MM.1S (cell line): ENCODE results near the gene DYNC1I1.

Source experiments
- DNase-seq: peaks from one replicate; pipeline ENCODE4 v3.0.0-alpha.2; 2015
- H2AFZ ChIP-seq: fragments of 300-600 bp; sonication (generic); 2 replicates; pipeline ENCODE4 v1.6.0; 2016; ENCODE audit warnings: antibody characterized with exemption, low read length
- H3F3A ChIP-seq: fragments of 300-600 bp; sonication (generic); 2 replicates; pipeline ENCODE4 v1.6.1; 2016; ENCODE audit warnings: mild to moderate bottlenecking, antibody characterized with exemption, low read length, moderate library complexity, mixed read lengths; ENCODE audit not compliant: insufficient read depth
- H3K27ac ChIP-seq: fragments of 300-600 bp; sonication (generic); 2 replicates; pipeline ENCODE4 v1.5.1; 2016; ENCODE audit warnings: mild to moderate bottlenecking, low read length
- H3K27me3 ChIP-seq: fragments of 300-600 bp; sonication (generic); replicated peaks from 2 replicates; pipeline ENCODE4 v1.6.0; 2016; ENCODE audit warnings: low read length; ENCODE audit not compliant: insufficient read depth
- H3K36me3 ChIP-seq: fragments of 300-600 bp; sonication (generic); replicated peaks from 2 replicates; pipeline ENCODE4 v1.6.1; 2016; ENCODE audit warnings: mild to moderate bottlenecking, low read length, mixed read lengths; ENCODE audit not compliant: insufficient read depth
- H3K4me1 ChIP-seq: fragments of 300-600 bp; sonication (generic); 2 replicates; pipeline ENCODE4 v1.6.1; 2016; ENCODE audit warnings: low read length, mixed read lengths
- H3K4me2 ChIP-seq: fragments of 300-600 bp; sonication (generic); 2 replicates; pipeline ENCODE4 v1.6.0; 2016; ENCODE audit warnings: low read depth, low read length
- H3K4me3 ChIP-seq: fragments of 300-600 bp; sonication (generic); 2 replicates; pipeline ENCODE4 v1.5.1; 2016; ENCODE audit warnings: low read length, mixed read lengths
- H3K79me2 ChIP-seq: fragments of 300-600 bp; sonication (generic); 2 replicates; pipeline ENCODE4 v1.6.1; 2016; ENCODE audit warnings: mixed run types, low read length, mixed read lengths
- H3K9ac ChIP-seq: fragments of 300-600 bp; sonication (generic); 2 replicates; pipeline ENCODE4 v1.6.1; 2016; ENCODE audit warnings: low read length, mixed read lengths
- H3K9me2 ChIP-seq: fragments of 300-600 bp; sonication (generic); replicated peaks from 2 replicates; pipeline ENCODE4 v1.6.1; 2016; ENCODE audit warnings: mild to moderate bottlenecking, low read length, mixed read lengths; ENCODE audit not compliant: insufficient read depth
- H3K9me3 ChIP-seq: fragments of 300-600 bp; sonication (generic); replicated peaks from 2 replicates; pipeline ENCODE4 v1.6.1; 2016; ENCODE audit warnings: mild to moderate bottlenecking, low read length, mixed read lengths; ENCODE audit not compliant: insufficient read depth
- H4K20me1 ChIP-seq: fragments of 300-600 bp; sonication (generic); 2 replicates; pipeline ENCODE4 v1.6.1; 2016; ENCODE audit warnings: mild to moderate bottlenecking, low read length, moderate library complexity, mixed read lengths; ENCODE audit not compliant: insufficient read depth
- EZH2 ChIP-seq: fragments of 300-600 bp; sonication (generic); optimal IDR thresholded peaks from 2 replicates; pipeline ENCODE3; 2017; ENCODE audit warnings: low read depth, mild to moderate bottlenecking, antibody characterized with exemption, low read length, mixed read lengths
- EZH2phosphoT487 ChIP-seq: fragments of 300-600 bp; sonication (generic); IDR thresholded peaks from 2 replicates; pipeline ENCODE4 v1.6.1; 2018; ENCODE audit warnings: antibody characterized with exemption, low read length
- TF ChIP-seq, protein P1 (sequence below): fragments of 300-600 bp; sonication (generic); IDR thresholded peaks from 2 replicates; pipeline ENCODE4 v1.5.1; 2016; ENCODE audit warnings: antibody characterized with exemption, low read length, mixed read lengths

Gene DYNC1I1

DNA sequence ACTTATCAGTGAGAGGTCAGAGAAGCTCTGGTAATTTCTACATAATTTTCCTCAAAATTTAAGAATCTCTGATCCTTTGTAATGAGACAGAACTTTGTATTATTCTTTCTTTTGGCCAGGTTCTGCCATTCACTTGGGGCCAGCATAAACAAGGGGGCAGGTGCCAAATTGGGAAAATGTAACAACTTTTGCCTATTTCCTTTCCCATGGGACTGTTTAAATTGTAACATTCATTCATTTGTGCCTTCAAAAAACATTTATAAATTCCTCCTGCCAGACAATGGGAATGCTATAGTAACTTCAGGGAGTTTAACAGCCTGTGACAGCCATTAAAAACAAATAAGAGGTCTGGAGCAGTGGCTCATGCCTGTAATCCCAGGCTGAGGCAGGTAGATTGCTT is 12.4 kb downstream of the DYNC1I1 start:
- no peak overlapping the region for H3K27ac ChIP-seq
- no peak overlapping the region for H2AFZ ChIP-seq
- H3K9me3 ChIP-seq, result no peaks in the 10 kb centered on the region
- TF ChIP-seq EZH2phosphoT487 (no peak), EZH2 (no peak)
- TF ChIP-seq, protein P1, sequence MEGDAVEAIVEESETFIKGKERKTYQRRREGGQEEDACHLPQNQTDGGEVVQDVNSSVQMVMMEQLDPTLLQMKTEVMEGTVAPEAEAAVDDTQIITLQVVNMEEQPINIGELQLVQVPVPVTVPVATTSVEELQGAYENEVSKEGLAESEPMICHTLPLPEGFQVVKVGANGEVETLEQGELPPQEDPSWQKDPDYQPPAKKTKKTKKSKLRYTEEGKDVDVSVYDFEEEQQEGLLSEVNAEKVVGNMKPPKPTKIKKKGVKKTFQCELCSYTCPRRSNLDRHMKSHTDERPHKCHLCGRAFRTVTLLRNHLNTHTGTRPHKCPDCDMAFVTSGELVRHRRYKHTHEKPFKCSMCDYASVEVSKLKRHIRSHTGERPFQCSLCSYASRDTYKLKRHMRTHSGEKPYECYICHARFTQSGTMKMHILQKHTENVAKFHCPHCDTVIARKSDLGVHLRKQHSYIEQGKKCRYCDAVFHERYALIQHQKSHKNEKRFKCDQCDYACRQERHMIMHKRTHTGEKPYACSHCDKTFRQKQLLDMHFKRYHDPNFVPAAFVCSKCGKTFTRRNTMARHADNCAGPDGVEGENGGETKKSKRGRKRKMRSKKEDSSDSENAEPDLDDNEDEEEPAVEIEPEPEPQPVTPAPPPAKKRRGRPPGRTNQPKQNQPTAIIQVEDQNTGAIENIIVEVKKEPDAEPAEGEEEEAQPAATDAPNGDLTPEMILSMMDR, result no peak
- H3K4me2 ChIP-seq, result no peak overlapping the region
- H3K79me2 ChIP-seq, result no peaks in the 10 kb centered on the region
- H3K36me3 ChIP-seq, result no peaks in the 10 kb centered on the region
- H3K9ac ChIP-seq, result no peak overlapping the region
- H3K27me3 ChIP-seq, result no peaks in the 10 kb centered on the region
- no peaks in the 10 kb centered on the region for H4K20me1 ChIP-seq
- H3F3A ChIP-seq, result no peaks in the 10 kb centered on the region
- no peak overlapping the region for H3K4me3 ChIP-seq
- H3K4me1 ChIP-seq, result no peaks in the 10 kb centered on the region
- H3K9me2 ChIP-seq, result no peaks in the 10 kb centered on the region
- DNase-seq, result no peak

DNA sequence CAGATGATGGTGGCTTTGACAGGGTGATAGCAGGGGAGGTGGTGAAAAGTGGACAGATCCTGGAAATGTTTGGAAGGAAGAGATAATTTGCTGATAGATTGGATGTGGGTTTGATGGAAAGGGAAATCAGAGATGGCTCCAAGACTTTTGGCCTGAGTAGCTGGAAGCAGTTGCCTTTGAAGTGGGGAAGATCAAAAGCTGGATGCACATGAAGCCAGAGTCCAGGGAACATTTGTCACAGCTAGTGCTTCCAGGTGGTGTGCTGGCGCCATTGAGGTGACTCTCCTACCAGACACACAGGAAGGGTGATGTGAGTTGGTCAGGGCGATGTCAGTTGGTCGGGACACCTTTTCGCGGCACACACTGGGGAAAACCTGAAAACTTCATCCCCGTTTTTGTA is 15.9 kb downstream of the DYNC1I1 start:
- no peaks in the 10 kb centered on the region for H3K36me3 ChIP-seq
- no peak overlapping the region for H3K4me3 ChIP-seq
- no peaks in the 10 kb centered on the region for H3F3A ChIP-seq
- no peaks in the 10 kb centered on the region for H3K9me2 ChIP-seq
- TF ChIP-seq EZH2, result no peak
- TF ChIP-seq, protein P1, result no peak
- no peak for TF ChIP-seq EZH2phosphoT487
- H3K79me2 ChIP-seq, result no peaks in the 10 kb centered on the region
- H3K9me3 ChIP-seq, result no peaks in the 10 kb centered on the region
- no peak overlapping the region for H3K27ac ChIP-seq
- no peak overlapping the region for H3K9ac ChIP-seq
- DNase-seq, result no peak
- H2AFZ ChIP-seq, result no peak overlapping the region
- H3K4me1 ChIP-seq, result no peaks in the 10 kb centered on the region
- no peaks in the 10 kb centered on the region for H3K27me3 ChIP-seq
- no peak overlapping the region for H3K4me2 ChIP-seq
- H4K20me1 ChIP-seq, result no peaks in the 10 kb centered on the region

DNA sequence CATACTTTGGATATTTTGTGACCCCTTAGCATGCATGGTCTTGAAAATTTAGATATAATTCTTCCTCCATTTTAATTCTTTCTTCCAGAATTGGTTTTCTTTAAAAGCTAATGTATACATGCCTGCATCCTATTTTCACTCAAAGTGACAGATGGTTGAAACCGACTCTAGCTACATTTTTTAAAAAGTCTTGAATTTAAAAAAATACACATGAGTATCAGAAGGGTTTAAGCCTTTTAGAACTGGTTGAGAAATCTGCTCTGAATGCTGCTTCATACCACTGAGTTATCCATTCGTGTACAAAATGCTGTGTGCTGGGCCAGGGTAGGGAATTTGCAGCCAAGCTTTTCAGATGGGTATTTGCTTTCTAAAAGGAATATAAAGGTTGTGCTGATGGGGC is 16.5 kb downstream of the DYNC1I1 start:
- no peaks in the 10 kb centered on the region for H3K36me3 ChIP-seq
- no peak overlapping the region for H3K27ac ChIP-seq
- no peaks in the 10 kb centered on the region for H3K27me3 ChIP-seq
- H3K4me3 ChIP-seq, result no peak overlapping the region
- DNase-seq, result no peak
- no peak overlapping the region for H2AFZ ChIP-seq
- no peak overlapping the region for H3K4me2 ChIP-seq
- H4K20me1 ChIP-seq, result no peaks in the 10 kb centered on the region
- H3F3A ChIP-seq, result no peaks in the 10 kb centered on the region
- no peaks in the 10 kb centered on the region for H3K4me1 ChIP-seq
- no peak overlapping the region for H3K9ac ChIP-seq
- no peak for TF ChIP-seq EZH2phosphoT487
- TF ChIP-seq, protein P1, result no peak
- TF ChIP-seq EZH2, result no peak
- no peaks in the 10 kb centered on the region for H3K79me2 ChIP-seq
- no peaks in the 10 kb centered on the region for H3K9me3 ChIP-seq
- H3K9me2 ChIP-seq, result no peaks in the 10 kb centered on the region
